HepG2 (cell line): ENCODE data around the gene GNAZ. TPM values are rescaled to one million over a fixed set of nuclear protein-coding genes. Genes with fewer than 3 reads are reported as not detected.

ENCODE experiments used
- AKNA ChIP-seq: sonication (generic); formaldehyde crosslinking; IDR thresholded peaks from 2 replicates; pipeline ENCODE4 v1.4.0; 2020; ENCODE audit warnings: missing genetic modification reagents, borderline replicate concordance
- KAT7 ChIP-seq: IDR thresholded peaks from 2 replicates; pipeline ENCODE4 v1.6.1; 2018; ENCODE audit warnings: borderline replicate concordance, missing compliant biosample characterization
- SUZ12 ChIP-seq: fragments of 150-350 bp; IDR thresholded peaks from 2 replicates; pipeline ENCODE4 v1.6.1; 2014; ENCODE audit warnings: low read depth, low read length
- TBX3 ChIP-seq: fragments of 450-650 bp; IDR thresholded peaks from 2 replicates; pipeline ENCODE4 v1.6.1; 2017; ENCODE audit warnings: antibody characterized with exemption, mild to moderate bottlenecking, inconsistent platforms, borderline replicate concordance
- ZFY ChIP-seq: sonication (generic); formaldehyde crosslinking; IDR thresholded peaks from 2 replicates; pipeline ENCODE4 v1.4.0; 2020; ENCODE audit warnings: missing genetic modification reagents
- ZNF138 ChIP-seq: sonication (generic); formaldehyde crosslinking; IDR thresholded peaks from 2 replicates; pipeline ENCODE4 v1.5.0; 2020; ENCODE audit warnings: mild to moderate bottlenecking, low read depth, missing genetic modification reagents
- ZNF331 ChIP-seq: sonication (generic); formaldehyde crosslinking; IDR thresholded peaks from 2 replicates; pipeline ENCODE4 v1.4.0; 2020; ENCODE audit warnings: missing genetic modification reagents
- ZNF619 ChIP-seq: sonication (generic); formaldehyde crosslinking; IDR thresholded peaks from 2 replicates; pipeline ENCODE4 v1.4.0; 2020; ENCODE audit warnings: mild to moderate bottlenecking, missing genetic modification reagents
- ZNF670 ChIP-seq: sonication (generic); formaldehyde crosslinking; IDR thresholded peaks from 2 replicates; pipeline ENCODE4 v1.8.0; 2022; ENCODE audit warnings: mild to moderate bottlenecking, missing genetic modification reagents, borderline replicate concordance
- ZNF674 ChIP-seq: sonication (generic); formaldehyde crosslinking; IDR thresholded peaks from 2 replicates; pipeline ENCODE4 v1.5.0; 2020; ENCODE audit warnings: low read depth, mild to moderate bottlenecking, missing genetic modification reagents
- polyA plus RNA-seq, 8 experiments: library from polyadenylated mRNA; depleted of rRNA in 3 of 8; stranded (reverse) in 7 of 8; unstranded in 1 of 8; fragments of >200 nt; fragmentation: Illumina TruSeq in 4 of 8; extraction: Trizol in 4 of 8; gene quantifications; 2 replicates each; pipeline versions ENCODE4 v1.2.1 to v1.2.3, GENCODE V29; 2011 to 2016; ENCODE audit warnings: low read depth in 4 of 8, missing spikeins in 1 of 8, mixed read lengths in 1 of 8; ENCODE audit not compliant: insufficient read depth in 1 of 8
- total RNA-seq, 5 experiments: library from RNA; depleted of rRNA; stranded (reverse); fragments of >200 nt; fragmentation: Illumina TruSeq; extraction: Trizol; gene quantifications; 2 replicates each; pipeline ENCODE4 v1.2.3, GENCODE V29; 2016; ENCODE audit warnings: low read depth in 1 of 5
- TF ChIP-seq, protein P1 (sequence below): sonication (generic); formaldehyde crosslinking; IDR thresholded peaks from 2 replicates; pipeline ENCODE4 v1.4.0; 2020; ENCODE audit warnings: missing genetic modification reagents, borderline replicate concordance
- TF ChIP-seq, protein P2 (sequence below), 2 experiments: IDR thresholded peaks; 2 replicates each; pipeline ENCODE4 v1.6.1; 2011 to 2012; ENCODE audit warnings: low read length in 2 of 2, borderline replicate concordance in 1 of 2, low read depth in 1 of 2, mild to moderate bottlenecking in 1 of 2, moderate library complexity in 1 of 2

GNAZ gene
- total and polyA plus RNA-seq, 2 of the 13 experiments (the other 11 are each of a cell fraction or from before 2014, with no cell fraction given), result 11.4 to 22.3 TPM

- TF ChIP-seq AKNA (CRISPR knock-in tag) (no peak), SUZ12 (no peak), ZNF619 (CRISPR knock-in tag) (no peak), ZNF670 (CRISPR knock-in tag) (no peak), TBX3 (no peak), ZNF138 (CRISPR knock-in tag) (no peak), ZFY (CRISPR knock-in tag) (no peak), ZNF331 (CRISPR knock-in tag) (no peak), ZNF674 (CRISPR knock-in tag) (no peak), KAT7 (CRISPR knock-in tag) (no peak)
- TF ChIP-seq, protein P1, sequence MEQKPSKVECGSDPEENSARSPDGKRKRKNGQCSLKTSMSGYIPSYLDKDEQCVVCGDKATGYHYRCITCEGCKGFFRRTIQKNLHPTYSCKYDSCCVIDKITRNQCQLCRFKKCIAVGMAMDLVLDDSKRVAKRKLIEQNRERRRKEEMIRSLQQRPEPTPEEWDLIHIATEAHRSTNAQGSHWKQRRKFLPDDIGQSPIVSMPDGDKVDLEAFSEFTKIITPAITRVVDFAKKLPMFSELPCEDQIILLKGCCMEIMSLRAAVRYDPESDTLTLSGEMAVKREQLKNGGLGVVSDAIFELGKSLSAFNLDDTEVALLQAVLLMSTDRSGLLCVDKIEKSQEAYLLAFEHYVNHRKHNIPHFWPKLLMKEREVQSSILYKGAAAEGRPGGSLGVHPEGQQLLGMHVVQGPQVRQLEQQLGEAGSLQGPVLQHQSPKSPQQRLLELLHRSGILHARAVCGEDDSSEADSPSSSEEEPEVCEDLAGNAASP (CRISPR knock-in tag), result no peak
- TF ChIP-seq, protein P2, sequence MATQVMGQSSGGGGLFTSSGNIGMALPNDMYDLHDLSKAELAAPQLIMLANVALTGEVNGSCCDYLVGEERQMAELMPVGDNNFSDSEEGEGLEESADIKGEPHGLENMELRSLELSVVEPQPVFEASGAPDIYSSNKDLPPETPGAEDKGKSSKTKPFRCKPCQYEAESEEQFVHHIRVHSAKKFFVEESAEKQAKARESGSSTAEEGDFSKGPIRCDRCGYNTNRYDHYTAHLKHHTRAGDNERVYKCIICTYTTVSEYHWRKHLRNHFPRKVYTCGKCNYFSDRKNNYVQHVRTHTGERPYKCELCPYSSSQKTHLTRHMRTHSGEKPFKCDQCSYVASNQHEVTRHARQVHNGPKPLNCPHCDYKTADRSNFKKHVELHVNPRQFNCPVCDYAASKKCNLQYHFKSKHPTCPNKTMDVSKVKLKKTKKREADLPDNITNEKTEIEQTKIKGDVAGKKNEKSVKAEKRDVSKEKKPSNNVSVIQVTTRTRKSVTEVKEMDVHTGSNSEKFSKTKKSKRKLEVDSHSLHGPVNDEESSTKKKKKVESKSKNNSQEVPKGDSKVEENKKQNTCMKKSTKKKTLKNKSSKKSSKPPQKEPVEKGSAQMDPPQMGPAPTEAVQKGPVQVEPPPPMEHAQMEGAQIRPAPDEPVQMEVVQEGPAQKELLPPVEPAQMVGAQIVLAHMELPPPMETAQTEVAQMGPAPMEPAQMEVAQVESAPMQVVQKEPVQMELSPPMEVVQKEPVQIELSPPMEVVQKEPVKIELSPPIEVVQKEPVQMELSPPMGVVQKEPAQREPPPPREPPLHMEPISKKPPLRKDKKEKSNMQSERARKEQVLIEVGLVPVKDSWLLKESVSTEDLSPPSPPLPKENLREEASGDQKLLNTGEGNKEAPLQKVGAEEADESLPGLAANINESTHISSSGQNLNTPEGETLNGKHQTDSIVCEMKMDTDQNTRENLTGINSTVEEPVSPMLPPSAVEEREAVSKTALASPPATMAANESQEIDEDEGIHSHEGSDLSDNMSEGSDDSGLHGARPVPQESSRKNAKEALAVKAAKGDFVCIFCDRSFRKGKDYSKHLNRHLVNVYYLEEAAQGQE (IDR thresholded peaks at IDR 0.05; ENCODE audit: borderline replicate concordance in 1 of 2, low read depth in 1 of 2, low read length in 2 of 2), result no peak
Measured at GRCh38 chr22:23066200-23067022, 3.9 kb upstream of the GNAZ start (continued).
